Measurements from ENCODE around the gene GHRL.

DNA sequence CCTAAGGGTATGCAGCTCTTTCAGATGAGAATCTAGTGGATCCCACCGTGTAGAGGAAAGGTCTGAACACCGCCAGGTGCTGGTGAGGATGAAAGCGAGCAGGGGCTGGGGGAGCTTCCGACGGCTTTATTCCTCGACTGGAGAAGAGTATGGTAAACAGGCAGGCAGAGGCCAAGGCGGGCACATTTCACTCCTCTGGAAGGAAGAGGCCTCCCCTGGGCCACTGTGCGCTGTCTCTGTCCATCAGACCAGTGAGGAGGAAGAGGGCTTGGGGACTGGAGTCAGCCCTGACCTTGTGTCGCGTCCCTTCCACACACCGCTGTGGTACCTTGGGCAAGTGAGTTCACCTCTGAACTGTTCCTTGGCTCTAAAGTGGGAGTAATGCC is 4.2 kb downstream of the GHRL start:
- TF ChIP-seq EP300 (IDR thresholded peaks at IDR 0.05) (no peak), POLR2AphosphoS5 (IDR thresholded peaks at IDR 0.05) (no peak)
- TF ChIP-seq, protein P1, sequence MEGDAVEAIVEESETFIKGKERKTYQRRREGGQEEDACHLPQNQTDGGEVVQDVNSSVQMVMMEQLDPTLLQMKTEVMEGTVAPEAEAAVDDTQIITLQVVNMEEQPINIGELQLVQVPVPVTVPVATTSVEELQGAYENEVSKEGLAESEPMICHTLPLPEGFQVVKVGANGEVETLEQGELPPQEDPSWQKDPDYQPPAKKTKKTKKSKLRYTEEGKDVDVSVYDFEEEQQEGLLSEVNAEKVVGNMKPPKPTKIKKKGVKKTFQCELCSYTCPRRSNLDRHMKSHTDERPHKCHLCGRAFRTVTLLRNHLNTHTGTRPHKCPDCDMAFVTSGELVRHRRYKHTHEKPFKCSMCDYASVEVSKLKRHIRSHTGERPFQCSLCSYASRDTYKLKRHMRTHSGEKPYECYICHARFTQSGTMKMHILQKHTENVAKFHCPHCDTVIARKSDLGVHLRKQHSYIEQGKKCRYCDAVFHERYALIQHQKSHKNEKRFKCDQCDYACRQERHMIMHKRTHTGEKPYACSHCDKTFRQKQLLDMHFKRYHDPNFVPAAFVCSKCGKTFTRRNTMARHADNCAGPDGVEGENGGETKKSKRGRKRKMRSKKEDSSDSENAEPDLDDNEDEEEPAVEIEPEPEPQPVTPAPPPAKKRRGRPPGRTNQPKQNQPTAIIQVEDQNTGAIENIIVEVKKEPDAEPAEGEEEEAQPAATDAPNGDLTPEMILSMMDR (IDR thresholded peaks at IDR 0.05): no peak
